Measurements from ENCODE around the gene GPR155.

DNA sequence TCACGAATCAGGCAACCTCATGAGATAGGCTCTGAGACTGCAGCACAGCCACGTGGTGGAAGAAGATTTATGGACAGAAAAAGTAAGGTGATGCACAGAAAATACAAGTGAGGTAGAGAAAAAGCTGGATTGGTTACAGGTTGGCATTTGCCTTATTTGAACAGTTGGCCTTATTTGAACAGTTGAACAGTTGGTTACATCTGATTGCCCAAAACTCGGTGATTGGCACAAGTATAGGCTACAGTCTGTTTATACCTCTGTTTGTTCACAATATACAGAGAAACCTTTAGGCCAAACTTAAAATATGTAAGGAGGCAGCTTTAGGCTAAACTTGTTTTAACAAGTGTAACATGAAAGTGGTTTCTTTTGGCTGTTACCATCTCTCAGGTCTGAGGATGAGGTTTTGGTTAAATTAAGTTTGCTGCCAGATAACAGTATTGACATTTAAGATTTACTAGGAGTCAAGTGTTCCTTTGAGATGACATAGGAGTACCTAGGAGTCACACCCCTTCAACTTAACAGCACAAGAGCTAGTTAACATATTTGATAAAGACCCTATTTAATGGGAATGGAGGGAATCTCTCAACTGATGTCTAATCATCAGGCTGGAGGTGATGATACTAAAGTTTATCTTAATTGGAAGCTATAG is 16.5 kb upstream of the GPR155 start:
- no peak for TF ChIP-seq CTCF (IDR thresholded peaks at IDR 0.05; ENCODE audit: poor library complexity, severe bottlenecking)
- TF ChIP-seq TAF1 (IDR thresholded peaks at IDR 0.05; ENCODE audit: low read depth) = no peak
- TF ChIP-seq EP300 (conservative IDR thresholded peaks at IDR 0.05; ENCODE audit: poor library complexity, severe bottlenecking) = no peak
- TF ChIP-seq POLR2AphosphoS5 (IDR thresholded peaks at IDR 0.05) = no peak

All from neural cell (in vitro differentiated cells).